ENCODE measurements around the gene STX2.
"Not testable (repeated sequence)": the region's sequence is repeated elsewhere in the genome, so short reads cannot be mapped to it uniquely, and the experiment has no call there.

Gene STX2

DNA sequence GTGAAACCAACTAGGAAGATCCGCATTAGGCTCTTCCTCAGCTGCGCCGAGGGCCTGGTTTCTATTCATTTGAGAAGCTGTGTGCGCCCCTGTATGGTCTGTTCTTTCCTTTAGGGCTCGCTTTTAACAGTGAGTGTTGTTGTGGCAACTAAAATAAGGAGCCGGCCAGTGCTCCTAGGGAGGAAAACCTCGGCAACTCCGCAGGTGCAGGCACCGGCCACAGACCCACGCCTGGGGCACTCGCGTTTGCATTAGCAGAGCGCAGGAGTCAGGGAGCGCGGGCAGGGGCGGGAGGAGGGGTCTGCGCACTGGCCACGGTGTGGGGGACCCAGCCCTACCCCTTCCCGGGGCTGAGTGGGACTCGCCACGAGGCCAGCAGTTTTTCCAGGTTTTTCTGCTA lies 50.5 kb downstream of the STX2 start:
- no peak for TF ChIP-seq POLR2AphosphoS5 (IDR thresholded peaks at IDR 0.05; ENCODE audit: low read depth, low read length)
- TF ChIP-seq TAF1 (IDR thresholded peaks at IDR 0.05; ENCODE audit: borderline replicate concordance, low read depth, low read length) = no peak
- TF ChIP-seq POLR2A (IDR thresholded peaks at IDR 0.05; ENCODE audit: low read depth, low read length) = no peak
- FAIRE-seq = no peak
- DNase-seq (ENCODE audit: insufficient read length) = no peak

DNA sequence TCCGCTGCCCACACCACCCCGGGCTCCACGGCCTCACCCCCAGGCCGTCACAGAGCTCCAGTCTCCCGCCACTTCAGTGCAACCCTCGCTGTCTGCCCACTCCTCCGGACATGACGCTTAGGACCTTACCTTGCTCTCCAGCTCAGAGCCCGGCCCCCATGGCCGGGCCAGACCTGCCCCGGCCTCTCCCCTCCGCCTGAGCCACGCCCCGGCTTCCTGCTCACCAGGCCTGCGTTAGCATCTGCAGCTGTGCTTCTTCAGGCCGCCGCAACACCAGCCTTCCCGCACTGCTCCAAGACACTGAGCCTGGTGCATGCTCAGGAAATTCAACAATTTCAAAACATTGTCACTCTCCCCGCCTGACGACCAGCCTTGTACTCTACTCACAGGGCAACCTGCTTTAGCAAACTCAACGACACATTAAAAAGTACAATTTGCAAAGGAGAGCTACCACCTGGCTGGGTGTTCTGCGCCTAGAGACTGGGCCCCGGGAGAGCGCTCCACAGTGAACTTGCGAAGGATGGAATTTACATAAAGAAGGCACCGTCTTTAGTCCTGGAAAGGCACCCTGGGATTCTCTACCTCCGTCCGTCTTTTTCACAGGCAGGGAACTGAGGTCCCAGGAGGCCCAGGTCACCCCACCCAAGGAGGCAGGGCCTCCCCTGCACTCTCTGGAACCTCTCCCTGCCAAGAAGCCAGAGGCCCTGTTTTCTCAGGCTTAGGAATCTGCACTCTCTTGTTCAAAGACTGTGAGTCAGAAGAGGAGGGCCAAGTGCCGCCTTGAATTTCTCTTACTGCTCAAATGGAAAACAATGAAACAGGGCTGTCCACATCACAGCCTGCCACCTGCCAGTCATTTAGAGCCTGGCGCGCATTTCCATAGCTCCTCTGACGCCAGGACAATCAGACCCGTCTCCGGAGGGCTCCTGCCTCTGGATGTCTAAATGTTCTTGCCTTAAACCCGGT lies 51.3 kb downstream of the STX2 start:
- DNase-seq (ENCODE audit: insufficient read length) (no peak), FAIRE-seq (no peak)
- TF ChIP-seq POLR2A (IDR thresholded peaks at IDR 0.05; ENCODE audit: low read depth, low read length) = no peak
- no peak for TF ChIP-seq TAF1 (IDR thresholded peaks at IDR 0.05; ENCODE audit: borderline replicate concordance, low read depth, low read length)
- no peak for TF ChIP-seq POLR2AphosphoS5 (IDR thresholded peaks at IDR 0.05; ENCODE audit: low read depth, low read length)

DNA sequence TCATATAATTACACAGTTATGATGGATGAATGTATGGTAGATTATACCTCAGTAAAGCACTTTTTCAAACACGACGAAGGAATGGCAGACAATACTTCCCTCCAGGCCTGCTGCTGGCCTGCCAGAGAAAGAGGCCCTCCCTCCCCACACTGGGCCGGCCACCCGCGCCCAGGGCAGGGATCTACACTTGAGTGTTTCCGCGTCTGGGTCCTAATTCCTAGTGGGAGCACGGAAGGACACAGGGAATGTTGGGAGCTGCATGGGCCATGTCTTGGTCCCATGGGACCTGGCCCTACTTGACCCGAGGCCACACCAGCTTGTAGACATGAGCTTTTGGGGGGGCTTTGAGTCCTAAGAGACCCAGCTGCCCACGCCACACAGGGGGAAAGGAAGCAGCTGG lies 52.0 kb downstream of the STX2 start:
- no peak for DNase-seq (ENCODE audit: insufficient read length)
- TF ChIP-seq POLR2A (IDR thresholded peaks at IDR 0.05; ENCODE audit: low read depth, low read length) = no peak
- TF ChIP-seq POLR2AphosphoS5 (IDR thresholded peaks at IDR 0.05; ENCODE audit: low read depth, low read length) = no peak
- TF ChIP-seq TAF1 (IDR thresholded peaks at IDR 0.05; ENCODE audit: borderline replicate concordance, low read depth, low read length) = no peak
- no peak for FAIRE-seq

GRCh38 chr12:130783110-130783715 lies 55.8 kb downstream of the STX2 start:
- no peak for DNase-seq (ENCODE audit: insufficient read length)
- TF ChIP-seq POLR2A (IDR thresholded peaks at IDR 0.05; ENCODE audit: low read depth, low read length) (no peak), POLR2AphosphoS5 (IDR thresholded peaks at IDR 0.05; ENCODE audit: low read depth, low read length) (no peak), TAF1 (IDR thresholded peaks at IDR 0.05; ENCODE audit: borderline replicate concordance, low read depth, low read length) (no peak)
- no peak for FAIRE-seq

- FAIRE-seq; DNase-seq (ENCODE audit: insufficient read length): not testable (repeated sequence)
Measured at GRCh38 chr12:130782245-130782644, 56.8 kb downstream of the STX2 start.

- no peak for FAIRE-seq
- no peak for DNase-seq (ENCODE audit: insufficient read length)
- no peak for TF ChIP-seq POLR2AphosphoS5 (IDR thresholded peaks at IDR 0.05; ENCODE audit: low read depth, low read length)
- TF ChIP-seq POLR2A (IDR thresholded peaks at IDR 0.05; ENCODE audit: low read depth, low read length) = no peak
- TF ChIP-seq TAF1 (IDR thresholded peaks at IDR 0.05; ENCODE audit: borderline replicate concordance, low read depth, low read length) = no peak
Measured at GRCh38 chr12:130780880-130781575, 58.0 kb downstream of the STX2 start.

- FAIRE-seq = no peak
Measured at GRCh38 chr12:130780325-130780724, 58.7 kb downstream of the STX2 start.

DNA sequence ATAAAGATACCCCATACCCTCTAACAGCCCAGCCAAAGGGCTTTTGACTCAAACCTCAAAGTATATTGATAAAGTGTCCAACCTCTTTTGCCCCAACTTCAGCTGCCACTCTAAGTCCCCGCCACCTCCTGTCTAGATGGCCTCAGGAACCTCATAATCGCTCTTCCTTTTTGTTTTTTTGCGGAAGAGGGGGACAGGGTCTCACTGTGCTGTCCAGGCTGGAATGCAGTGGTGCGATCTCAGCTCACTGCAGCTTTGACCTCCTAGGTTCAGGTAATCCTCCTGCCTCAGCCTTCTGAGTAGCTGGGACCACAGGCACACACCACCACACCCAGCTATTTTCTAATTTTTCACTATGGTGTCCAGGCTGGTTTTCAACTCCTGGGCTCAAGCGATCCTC lies 60.3 kb downstream of the STX2 start:
- DNase-seq (ENCODE audit: insufficient read length) (no peak), FAIRE-seq (no peak)
- no peak for TF ChIP-seq POLR2A (IDR thresholded peaks at IDR 0.05; ENCODE audit: low read depth, low read length)
- no peak for TF ChIP-seq TAF1 (IDR thresholded peaks at IDR 0.05; ENCODE audit: borderline replicate concordance, low read depth, low read length)
- no peak for TF ChIP-seq POLR2AphosphoS5 (IDR thresholded peaks at IDR 0.05; ENCODE audit: low read depth, low read length)

More at GRCh38 chr12:130780325-130780724, 58.7 kb downstream of the STX2 start:
- no peak for TF ChIP-seq TAF1 (IDR thresholded peaks at IDR 0.05; ENCODE audit: borderline replicate concordance, low read depth, low read length)
- no peak for TF ChIP-seq POLR2A (IDR thresholded peaks at IDR 0.05; ENCODE audit: low read depth, low read length)
- no peak for TF ChIP-seq POLR2AphosphoS5 (IDR thresholded peaks at IDR 0.05; ENCODE audit: low read depth, low read length)
- no peak for DNase-seq (ENCODE audit: insufficient read length)

GRCh38 chr12:130776857-130777339 lies 62.2 kb downstream of the STX2 start:
- TF ChIP-seq POLR2A (IDR thresholded peaks at IDR 0.05; ENCODE audit: low read depth, low read length) (no peak), POLR2AphosphoS5 (IDR thresholded peaks at IDR 0.05; ENCODE audit: low read depth, low read length) (no peak), TAF1 (IDR thresholded peaks at IDR 0.05; ENCODE audit: borderline replicate concordance, low read depth, low read length) (no peak)
- FAIRE-seq (no peak), DNase-seq (ENCODE audit: insufficient read length) (no peak)

DNA sequence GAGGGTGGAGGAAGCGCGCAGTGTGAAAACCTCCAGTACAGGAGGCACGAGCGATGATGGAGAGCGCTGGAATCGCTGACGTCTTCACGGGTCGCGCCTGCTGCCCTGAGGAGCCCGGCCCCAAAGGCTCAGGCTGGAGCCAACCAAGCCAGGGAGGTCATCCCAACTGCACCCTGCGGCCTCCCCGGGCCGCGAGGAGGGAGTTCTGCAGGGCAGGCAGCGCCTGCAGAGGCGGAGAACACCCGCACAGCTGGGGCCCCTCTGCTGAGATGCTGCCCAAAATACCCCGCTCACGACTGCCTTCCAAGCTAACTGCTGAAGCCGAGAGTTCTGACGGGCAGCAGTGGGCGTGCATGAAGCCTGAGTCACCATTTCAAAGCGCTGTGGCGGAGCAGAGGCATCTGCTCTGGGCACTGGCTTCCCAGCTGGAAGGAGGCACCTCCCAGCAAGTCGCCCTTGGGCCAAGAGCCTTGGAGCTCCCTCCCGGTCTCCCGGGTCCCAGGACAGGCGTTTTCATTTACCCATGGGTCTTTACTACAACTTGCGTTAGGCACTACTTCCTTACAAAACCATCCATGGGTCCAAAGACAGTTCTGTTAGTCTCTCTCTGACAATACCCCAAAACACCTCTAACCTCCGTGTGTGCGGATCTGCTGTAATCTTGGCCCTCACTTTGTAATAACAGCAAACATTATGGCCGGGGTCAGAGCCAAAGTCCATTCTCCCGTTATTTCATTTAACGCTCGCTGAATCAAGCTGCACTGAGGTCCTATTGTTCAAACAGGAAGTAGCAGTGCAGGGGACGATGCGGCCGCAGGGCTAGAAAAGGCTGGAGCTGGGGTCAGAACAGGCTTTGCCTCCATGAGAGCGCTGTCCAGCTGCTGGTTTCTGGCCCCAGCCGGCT lies 62.8 kb downstream of the STX2 start:
- FAIRE-seq (no peak), DNase-seq (ENCODE audit: insufficient read length) (no peak)
- TF ChIP-seq TAF1 (IDR thresholded peaks at IDR 0.05; ENCODE audit: borderline replicate concordance, low read depth, low read length) (no peak), POLR2A (IDR thresholded peaks at IDR 0.05; ENCODE audit: low read depth, low read length) (no peak), POLR2AphosphoS5 (IDR thresholded peaks at IDR 0.05; ENCODE audit: low read depth, low read length) (no peak)
